GM21737 (cell line): ENCODE measurements around the gene PHACTR1.

Experiments used
- ATAC-seq: cut with Tn5 transposase; IDR thresholded peaks from one replicate; pipeline ENCODE4 v1.9.1; 2021; ENCODE audit warnings: mild to moderate bottlenecking, moderate library complexity; ENCODE audit not compliant: unreplicated experiment

The PHACTR1 gene

GRCh38 chr6:13094781-13095425, 378.3 kb downstream of the PHACTR1 start:
- no peak for ATAC-seq

GRCh38 chr6:13096084-13096483, 379.5 kb downstream of the PHACTR1 start:
- ATAC-seq = no peak

DNA sequence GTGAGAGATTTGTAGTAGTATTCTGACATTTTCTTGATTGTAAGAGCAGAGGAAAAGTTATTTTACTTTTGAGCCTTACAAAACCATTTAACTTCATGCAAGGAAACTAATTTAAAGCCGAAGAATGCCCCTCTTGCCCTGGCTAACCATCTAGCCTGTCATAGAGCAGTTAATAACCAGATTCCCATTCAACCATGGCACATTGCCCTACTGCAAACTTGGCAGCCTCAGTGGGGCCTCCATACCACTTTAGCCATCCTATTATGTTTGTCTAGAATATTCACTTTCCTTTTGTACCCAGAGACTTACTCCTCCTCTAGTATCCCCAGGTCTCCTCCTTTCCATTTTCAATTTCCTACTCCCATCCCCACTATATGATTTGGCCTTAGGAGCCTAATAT, 380.9 kb downstream of the PHACTR1 start:
- no peak for ATAC-seq

DNA sequence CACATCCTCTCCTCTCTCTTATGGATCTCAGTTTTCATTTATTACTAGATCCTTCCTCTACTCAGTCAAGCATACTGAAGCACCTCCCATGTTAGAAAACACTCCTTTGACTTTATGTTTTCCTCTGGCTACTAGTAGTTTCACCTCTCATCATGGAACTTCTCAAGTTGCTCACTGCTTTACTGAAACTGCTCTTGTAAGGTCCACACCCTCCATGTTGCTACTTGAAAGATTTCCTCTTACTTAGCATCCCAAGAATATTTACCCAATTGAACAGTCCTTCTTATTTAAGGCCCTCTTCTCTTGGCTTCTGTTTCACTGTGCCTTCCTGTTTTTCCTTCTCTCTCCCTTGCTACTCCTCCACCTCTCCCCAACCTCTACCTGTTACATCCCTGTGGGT, 381.4 kb downstream of the PHACTR1 start:
- no peak for ATAC-seq

DNA sequence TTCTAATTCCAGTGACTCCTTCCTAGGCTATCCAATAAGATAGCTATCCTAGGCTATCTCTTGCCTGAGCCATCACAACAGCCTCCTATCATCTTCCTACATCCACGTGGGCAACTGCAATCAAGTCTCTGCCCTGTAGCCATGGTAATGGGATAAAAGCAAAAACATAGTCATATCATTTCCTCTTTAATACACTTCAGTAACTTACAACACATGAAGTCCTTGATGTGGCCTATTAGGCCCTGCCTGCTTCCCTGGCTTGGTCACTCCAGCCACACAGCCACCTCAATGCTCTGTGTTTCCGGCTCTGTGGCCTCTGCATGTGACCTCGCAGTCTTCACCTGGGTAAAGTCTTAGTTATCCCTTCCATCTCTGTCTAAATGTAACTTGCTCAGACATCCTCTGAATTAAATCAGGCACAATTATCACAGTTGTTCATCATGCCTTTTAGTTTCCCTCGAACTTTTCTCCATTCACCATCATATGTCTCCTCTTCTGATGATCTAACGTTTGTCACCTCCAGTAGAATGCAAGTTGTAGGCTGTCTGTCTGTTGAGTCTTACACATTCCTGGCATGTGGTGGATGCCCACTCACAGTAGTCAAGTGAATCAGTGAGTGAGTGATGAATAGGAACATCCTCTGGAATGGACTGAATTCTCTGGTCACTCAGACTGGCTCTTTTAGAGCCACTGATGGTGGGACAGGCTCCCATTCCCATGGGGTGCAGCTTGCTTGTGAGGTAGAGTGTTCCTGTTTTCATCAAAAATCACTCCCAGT, 382.4 kb downstream of the PHACTR1 start:
- ATAC-seq = no peak

DNA sequence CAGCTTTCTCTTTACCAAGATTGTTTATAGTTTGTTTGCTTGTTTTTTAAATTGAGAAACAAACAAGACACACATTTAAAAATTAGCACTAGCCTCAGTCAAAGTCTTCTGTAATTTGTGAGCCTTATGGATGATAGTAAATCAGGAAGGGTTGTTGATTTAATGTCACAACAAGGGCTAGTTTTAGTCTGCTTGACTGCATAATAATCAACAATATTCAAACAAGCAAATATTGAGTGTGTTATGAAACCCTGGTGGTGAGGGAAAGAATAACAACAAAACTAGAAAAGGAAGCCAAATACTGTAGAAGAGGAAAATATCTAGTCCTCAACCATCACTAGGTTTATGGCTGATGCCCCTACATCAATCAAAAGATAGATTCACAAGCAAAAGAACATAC, 383.2 kb downstream of the PHACTR1 start:
- ATAC-seq = no peak

GRCh38 chr6:13101409-13101808, 384.8 kb downstream of the PHACTR1 start:
- ATAC-seq = no peak

- no peak for ATAC-seq
Measured at GRCh38 chr6:13101985-13102384, 385.4 kb downstream of the PHACTR1 start.

DNA sequence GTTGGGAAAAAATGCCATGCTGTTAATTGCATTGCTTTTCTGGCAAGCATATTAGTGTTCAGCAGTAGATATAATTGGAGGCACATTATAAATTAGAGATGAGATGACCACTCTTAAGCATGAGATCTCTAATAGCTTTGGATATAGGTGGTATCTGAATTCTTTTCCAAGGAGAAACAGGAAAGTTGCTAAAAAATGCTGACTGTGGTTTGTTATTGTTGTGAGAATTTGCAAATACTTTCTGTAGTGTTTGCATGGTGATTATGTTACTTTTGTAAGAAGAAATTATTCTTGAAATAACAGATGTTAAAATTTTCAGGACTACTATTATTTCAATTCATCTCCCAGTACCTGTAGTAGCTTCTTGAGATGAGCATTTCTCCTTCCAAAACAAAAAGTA, 386.6 kb downstream of the PHACTR1 start:
- no peak for ATAC-seq

- ATAC-seq = no peak
Measured at GRCh38 chr6:13105139-13105538, 388.6 kb downstream of the PHACTR1 start.

DNA sequence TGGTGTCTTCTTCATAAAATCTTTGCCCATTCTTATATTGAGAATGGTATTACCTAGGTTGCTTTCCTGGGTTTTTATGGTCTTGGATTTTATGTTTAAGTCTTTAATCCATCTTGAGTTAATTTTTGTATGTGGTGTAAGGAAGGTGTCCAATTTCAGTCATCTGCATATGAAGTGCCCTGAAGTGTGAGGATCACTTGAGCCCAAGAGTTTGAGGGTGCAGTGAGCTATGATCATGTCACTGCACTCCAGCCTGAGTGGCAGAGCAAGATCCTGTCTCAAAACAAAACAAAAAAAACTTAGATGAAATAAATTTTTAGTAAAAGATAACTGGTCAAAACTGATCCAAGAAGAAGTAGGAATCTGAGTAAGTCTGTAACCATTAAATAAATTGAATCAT, 396.4 kb downstream of the PHACTR1 start:
- ATAC-seq = no peak

DNA sequence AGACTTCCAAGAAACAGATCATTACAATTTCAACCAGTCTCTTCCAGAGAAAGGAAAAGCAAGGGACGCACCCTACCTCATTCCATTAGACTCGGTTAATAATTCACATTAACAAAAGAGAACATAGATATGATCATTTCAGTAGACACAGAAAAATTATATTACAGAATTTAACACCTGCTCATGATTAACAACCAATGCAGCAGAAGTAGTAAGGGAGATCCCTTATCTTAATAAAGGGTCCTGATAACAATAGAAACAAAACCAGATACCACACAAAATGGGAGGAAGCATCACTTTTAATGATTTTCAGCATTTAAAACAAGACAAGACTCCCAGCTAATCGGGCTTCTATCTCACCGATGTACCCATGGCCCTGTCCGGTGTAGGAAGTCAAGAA, 396.8 kb downstream of the PHACTR1 start:
- ATAC-seq = no peak

DNA sequence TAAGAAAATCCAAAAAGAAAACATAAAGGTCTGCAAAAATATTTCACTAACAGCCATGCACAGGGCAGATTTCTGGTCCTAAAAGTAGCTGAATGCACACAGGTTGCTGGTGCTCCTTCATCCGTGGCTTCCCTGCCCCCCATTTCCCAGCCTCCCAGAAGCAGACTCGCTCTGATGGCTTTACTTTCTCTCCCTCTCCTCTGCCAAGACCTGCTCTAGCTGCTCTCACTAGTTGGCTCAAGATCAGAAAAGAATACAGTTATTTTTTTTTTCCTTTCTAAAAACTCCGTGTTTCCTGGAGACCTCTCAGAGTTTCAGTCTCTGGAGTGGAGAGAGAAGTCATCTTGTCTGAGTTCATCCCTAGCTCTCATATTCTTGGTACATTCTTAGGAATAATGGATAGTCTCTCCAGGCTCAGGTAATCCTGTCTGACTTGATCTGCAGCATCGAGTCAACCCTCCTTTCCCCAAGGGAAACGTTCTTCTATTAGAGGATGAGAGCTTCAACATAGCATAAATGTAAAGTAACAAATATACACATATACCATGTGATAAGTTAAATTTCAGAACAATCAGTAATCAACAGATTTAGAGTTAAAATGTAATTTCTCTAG, 397.5 kb downstream of the PHACTR1 start:
- ATAC-seq = no peak

DNA sequence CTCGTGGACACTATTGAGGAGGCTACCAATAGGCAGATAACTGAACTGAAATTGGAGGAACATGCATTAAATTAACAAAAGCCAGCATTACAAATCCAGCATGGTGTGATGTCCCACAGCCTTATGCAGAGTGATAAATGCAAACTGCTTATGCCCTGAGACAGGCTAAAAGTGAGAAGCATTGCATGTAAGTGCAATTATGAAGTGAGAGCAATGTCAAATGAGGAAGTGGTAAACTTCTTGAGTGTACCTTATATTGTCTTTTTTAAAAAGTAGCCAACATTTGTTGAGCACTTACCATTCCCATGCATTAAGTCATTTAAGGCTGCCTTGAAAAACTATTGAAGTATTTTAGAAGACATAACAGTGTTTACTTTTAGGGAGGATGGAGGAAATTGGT, 399.6 kb downstream of the PHACTR1 start:
- no peak for ATAC-seq

DNA sequence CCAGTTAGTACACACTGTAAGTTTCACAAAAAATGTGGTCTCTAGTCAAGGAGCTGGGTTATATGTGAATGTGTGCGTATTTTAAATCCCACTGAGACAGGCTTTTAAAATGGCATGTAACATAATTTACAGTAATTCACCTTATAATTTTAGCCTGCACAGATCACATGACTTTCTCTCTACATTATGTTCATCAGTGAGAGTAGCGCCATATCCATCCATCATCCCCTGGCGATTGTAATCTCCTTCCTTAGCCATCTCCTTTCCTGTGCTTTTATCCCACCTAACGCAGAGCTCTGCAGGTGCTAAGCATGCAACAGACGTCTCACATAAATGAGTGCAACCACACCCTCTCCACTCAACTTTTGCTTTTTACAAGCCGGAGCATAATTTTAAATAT, 401.0 kb downstream of the PHACTR1 start:
- ATAC-seq = no peak

DNA sequence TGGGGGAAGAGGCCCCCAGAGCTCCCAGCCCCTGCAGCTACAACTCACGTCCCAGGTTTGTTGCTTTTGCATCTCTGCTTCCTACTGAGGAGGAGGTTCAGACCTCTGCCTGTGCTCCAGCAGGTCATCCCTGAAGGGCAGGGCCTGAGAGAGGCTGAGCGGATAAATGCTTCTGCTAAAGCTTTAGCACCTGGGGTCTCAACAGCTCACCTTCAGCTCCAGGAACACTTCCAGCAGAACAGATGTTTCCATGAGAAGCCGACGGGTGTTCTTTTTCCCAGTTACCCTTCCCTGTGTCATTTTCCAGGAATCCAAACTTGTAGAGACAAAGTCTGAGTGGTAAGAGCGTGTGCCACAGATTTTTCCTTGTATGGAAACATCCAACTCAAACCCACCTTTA, 403.0 kb downstream of the PHACTR1 start:
- no peak for ATAC-seq

GRCh38 chr6:13120483-13121482, 404.2 kb downstream of the PHACTR1 start:
- no peak for ATAC-seq

DNA sequence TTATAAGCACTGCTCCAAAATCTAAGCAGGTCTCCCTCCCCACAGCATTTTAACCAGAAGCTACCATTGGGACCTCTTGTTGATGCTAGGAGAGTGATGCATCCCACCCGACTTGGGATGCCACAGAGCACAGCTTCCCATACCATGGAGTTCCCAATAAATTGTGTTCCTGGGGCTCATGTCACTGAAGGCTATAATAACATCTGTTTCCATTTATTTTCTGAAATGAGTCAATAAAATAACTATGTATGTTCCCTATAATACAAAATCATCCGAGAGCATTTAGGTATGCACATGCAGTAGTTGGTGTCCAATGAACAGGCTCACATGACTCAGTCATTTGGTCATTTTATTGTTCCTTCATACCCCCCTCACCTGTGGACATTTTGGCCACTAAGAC, 407.6 kb downstream of the PHACTR1 start:
- ATAC-seq = no peak

DNA sequence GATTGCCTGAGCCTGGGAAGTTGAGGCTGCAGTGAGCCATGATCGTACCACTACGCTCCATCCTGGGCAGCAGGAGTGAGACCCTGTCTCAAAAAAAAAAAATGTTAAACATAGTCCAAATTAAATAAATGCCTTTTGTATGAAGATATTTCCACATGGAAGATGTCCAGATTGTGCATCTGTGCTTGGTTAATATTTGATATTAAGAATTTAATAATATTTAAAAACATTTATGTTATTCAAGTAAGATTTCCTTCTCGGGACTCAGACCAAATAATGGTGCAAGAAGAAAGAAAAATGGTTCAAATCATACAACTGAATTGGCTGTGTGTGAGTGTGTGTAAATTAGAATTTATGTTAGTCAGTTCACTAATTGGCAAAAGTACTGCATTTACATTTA, 409.3 kb downstream of the PHACTR1 start:
- ATAC-seq = no peak

- no peak for ATAC-seq
Measured at GRCh38 chr6:13131935-13132661, 415.5 kb downstream of the PHACTR1 start.
